ENCODE data around the gene ZNF837. TPM values are rescaled to one million over a fixed set of nuclear protein-coding genes. Genes with fewer than 3 reads are reported as not detected.

Gene ZNF837
- total and polyA plus RNA-seq, 2 of the 13 experiments (the other 11 are each of a cell fraction or from before 2014, with no cell fraction given) = 0.29 to 1.3 TPM

GRCh38 chr19:58428617-58429016 lies 47.8 kb upstream of the ZNF837 start (continued):
- TF ChIP-seq, protein P1, sequence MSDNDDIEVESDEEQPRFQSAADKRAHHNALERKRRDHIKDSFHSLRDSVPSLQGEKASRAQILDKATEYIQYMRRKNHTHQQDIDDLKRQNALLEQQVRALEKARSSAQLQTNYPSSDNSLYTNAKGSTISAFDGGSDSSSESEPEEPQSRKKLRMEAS (IDR thresholded peaks at IDR 0.05) = no peak
- TF ChIP-seq ZNF775 (CRISPR knock-in tag; IDR thresholded peaks at IDR 0.05; ENCODE audit: borderline replicate concordance) (no peak), CSRNP2 (CRISPR knock-in tag; conservative IDR thresholded peaks at IDR 0.05; ENCODE audit: low read depth) (no peak), HMG20A (CRISPR knock-in tag; IDR thresholded peaks at IDR 0.05; ENCODE audit: borderline replicate concordance) (no peak), FOSL1 (CRISPR knock-in tag; IDR thresholded peaks at IDR 0.05; ENCODE audit: borderline replicate concordance) (no peak), USF2 (IDR thresholded peaks at IDR 0.05; ENCODE audit: low read depth, low read length) (no peak), USF2 (CRISPR knock-in tag; IDR thresholded peaks at IDR 0.05; ENCODE audit: borderline replicate concordance) (no peak), ZSCAN12 (CRISPR knock-in tag; IDR thresholded peaks at IDR 0.05) (no peak), TBX2 (CRISPR knock-in tag; IDR thresholded peaks at IDR 0.05; ENCODE audit: borderline replicate concordance) (no peak), IRF2 (CRISPR knock-in tag; IDR thresholded peaks at IDR 0.05) (no peak), HOXA7 (CRISPR knock-in tag; IDR thresholded peaks at IDR 0.05) (no peak), ZNF572 (CRISPR knock-in tag; IDR thresholded peaks at IDR 0.05) (no peak), CHD4 (IDR thresholded peaks at IDR 0.05; ENCODE audit: borderline replicate concordance, low read length) (no peak)
- TF ChIP-seq, protein P2, sequence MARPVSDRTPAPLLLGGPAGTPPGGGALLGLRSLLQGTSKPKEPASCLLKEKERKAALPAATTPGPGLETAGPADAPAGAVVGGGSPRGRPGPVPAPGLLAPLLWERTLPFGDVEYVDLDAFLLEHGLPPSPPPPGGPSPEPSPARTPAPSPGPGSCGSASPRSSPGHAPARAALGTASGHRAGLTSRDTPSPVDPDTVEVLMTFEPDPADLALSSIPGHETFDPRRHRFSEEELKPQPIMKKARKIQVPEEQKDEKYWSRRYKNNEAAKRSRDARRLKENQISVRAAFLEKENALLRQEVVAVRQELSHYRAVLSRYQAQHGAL (CRISPR knock-in tag; IDR thresholded peaks at IDR 0.05; ENCODE audit: not compliant biosample characterization) = no peak
- TF ChIP-seq, protein P3, sequence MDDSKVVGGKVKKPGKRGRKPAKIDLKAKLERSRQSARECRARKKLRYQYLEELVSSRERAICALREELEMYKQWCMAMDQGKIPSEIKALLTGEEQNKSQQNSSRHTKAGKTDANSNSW (CRISPR knock-in tag; IDR thresholded peaks at IDR 0.05; ENCODE audit: borderline replicate concordance) = no peak
